HG03342 (cell line): Measurements from ENCODE around the gene PDILT.

Source experiments
- ATAC-seq: cut with Tn5 transposase; IDR thresholded peaks from one replicate; pipeline ENCODE4 v1.9.1; 2021; ENCODE audit warnings: mild to moderate bottlenecking, moderate library complexity; ENCODE audit not compliant: unreplicated experiment

PDILT gene

GRCh38 chr16:20402651-20403050 is 1.9 kb downstream of the PDILT start:
- ATAC-seq = no peak

DNA sequence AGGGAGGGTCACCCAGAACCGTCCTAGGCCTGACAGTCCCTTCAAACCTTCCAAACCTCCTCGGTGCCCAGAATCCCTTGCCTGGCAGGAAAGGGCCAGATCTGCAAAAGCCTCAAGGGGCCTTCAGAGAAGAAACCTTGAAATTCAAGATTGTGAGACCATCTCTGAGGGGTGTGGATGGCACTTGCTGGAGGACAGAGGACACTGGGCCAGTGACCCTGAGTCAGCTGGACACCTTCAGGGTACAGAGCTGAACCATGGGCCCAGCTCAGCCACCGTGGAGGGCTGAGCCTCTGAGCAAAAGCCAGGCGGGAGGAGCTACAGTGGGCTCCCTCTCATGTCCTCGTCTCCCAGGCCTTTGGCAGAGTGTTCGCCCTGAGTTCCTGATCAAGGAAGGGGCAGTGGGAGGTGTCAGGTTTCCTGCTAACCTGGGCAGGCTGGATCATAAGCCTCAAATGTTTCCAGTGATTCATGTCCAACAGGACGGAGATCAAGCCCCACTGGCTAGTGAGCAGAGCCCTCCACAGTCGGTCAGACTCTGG is 3.0 kb downstream of the PDILT start:
- ATAC-seq = no peak

GRCh38 chr16:20401066-20401465 is 3.5 kb downstream of the PDILT start:
- no peak for ATAC-seq

DNA sequence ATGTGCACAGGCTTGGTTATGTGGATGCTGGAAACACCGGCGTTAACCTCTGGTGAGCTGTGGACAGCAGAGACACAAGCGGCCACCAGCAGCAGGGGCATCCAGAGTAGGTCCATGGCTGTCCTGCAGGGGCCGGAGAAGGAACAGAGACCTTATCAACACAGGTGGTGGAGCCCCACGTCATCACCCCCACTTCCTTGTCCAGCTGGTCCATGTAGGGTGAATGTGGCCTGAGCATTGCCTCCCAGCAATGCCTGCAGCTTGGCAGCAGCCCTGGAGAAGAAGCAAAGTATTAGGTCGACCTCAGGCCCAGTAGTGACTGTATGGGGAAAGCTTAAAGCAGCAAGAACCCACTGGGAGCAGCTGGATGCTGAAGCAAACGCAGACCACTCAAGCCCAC is 5.4 kb downstream of the PDILT start:
- ATAC-seq = no peak

- ATAC-seq = no peak
Observed at GRCh38 chr16:20398603-20399002, 5.9 kb downstream of the PDILT start.

DNA sequence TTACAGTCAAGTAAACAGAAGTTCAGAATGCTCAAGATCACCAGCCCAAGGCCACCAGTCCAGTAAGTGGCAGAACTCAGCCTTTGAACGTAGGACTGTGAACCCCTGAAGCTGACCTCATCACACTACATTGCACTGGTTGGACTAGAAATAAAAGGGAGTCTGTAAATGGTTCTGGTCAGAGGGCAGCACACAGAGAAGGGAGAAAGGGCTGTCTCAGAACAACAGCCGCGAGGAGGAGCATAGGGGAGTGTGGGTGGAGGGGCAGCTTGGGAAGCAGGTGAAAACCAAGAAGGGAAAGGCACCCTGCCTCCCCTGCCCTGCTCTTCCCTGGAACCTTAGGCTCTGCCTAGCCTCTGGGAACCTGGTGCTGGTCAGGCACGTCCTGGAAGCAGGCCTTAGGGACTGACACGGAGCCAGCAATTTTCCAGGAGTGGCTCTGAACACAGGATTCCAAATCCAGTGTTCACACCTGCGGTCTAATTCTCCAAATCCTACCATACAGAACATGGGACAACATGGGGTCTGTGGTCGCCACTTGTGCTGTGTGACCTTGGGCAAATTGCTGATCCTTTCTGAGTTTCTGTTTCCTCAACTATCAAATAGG is 7.0 kb downstream of the PDILT start:
- no peak for ATAC-seq

- ATAC-seq = no peak
Observed at GRCh38 chr16:20396846-20397467, 7.6 kb downstream of the PDILT start.

GRCh38 chr16:20395946-20396345 is 8.6 kb downstream of the PDILT start:
- no peak for ATAC-seq

GRCh38 chr16:20393801-20394577 is 10.5 kb downstream of the PDILT start:
- no peak for ATAC-seq

- ATAC-seq = no peak
Observed at GRCh38 chr16:20391045-20391444, 13.5 kb downstream of the PDILT start.

DNA sequence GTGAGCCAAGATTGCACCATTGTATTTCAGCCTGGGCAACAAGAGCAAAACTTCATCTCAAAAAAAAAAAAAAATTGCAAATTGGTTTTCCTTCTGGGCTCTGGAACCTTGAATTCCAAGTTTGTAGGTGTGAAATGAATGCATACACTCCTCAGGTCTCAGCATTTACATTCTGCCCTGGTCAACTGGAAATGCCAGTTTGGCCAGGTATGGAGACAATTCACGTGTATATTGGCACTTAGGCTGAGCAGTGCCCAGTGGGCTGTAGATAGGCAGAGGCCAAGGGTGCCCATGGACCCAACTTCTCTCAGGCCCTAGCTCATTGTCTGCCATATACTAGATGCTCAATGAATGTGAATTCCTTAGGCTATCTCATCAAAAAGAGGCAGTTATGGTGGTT is 15.7 kb downstream of the PDILT start:
- ATAC-seq = no peak

- ATAC-seq = no peak
Observed at GRCh38 chr16:20387978-20388377, 16.6 kb downstream of the PDILT start.

GRCh38 chr16:20385844-20386832 is 18.4 kb downstream of the PDILT start:
- no peak for ATAC-seq

DNA sequence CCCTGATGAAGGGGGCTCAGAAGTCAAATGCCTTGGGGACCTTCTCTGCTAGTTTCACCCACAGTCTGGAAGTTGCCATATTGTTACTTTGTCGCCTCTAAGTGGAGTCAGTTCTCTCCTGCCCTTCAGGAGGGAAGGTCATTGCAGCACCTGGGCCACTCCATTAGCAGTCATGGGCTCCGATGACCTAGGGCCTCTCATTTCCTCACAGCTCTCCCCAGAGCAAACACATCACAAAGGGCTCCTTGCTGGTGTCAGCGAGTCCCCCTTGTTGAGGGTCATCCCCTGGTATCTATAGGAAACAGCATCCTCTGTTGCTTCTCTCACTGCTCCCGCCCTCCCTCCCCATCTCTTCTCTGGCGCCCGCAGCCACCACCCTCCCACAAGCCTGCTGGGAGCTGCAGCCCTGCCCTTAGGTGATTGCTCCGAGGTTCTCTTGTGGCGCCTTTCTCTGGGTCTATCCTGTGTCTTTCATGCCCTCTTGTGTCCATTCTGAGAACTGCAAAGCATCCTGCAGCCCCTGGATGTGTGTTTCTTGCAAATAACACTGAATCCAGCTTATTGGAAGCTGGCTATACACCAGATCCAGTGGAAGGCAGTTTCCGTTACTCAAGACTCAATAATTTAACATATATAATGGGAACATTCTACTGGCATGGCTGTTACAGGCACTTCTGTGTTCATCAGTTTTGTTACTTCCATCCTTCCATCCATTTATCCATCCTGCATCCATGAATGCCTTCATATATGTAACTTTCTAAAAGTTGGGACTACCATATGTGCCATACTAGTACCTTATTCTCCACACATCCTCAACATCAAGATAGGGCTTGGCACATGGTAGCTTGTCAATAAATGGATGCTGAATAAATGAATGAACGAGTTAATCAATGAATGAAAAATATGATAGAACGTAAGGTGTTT is 21.2 kb downstream of the PDILT start:
- no peak for ATAC-seq

DNA sequence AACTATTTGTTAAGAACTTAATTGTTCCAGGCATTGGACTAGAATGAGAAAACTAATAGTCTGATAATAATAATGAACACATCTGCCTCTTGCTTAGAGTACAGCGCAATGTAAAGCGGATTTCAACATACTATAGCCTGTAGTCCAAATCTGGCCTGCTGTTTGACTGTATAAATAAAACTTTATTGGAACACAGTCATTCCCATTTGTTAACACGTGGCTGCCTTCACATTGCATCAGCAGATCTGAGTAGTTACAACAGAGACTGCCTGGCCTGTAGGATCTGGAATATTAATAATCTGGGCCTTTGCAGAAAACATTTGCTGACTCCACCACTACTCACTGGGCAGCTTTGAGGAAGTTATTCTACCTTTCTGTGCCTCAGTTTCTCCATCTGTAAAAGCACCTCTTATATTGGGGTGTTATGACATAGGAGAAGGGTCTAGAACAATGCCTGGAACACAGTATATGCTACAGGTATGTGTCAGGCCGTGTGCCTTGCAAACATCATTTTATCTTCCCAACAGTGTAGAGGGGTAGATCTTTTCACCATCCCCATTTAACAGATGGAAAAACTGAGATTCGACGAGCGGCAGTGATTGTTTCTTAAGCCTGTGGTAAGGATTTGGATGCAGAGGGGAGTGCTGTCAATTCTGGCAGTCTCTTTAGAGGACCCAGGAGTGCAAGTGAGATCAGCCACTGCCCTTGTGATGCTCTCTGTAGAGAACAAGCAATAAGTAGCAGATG is 22.2 kb downstream of the PDILT start:
- no peak for ATAC-seq

GRCh38 chr16:20380782-20381181 is 23.8 kb downstream of the PDILT start:
- no peak for ATAC-seq

DNA sequence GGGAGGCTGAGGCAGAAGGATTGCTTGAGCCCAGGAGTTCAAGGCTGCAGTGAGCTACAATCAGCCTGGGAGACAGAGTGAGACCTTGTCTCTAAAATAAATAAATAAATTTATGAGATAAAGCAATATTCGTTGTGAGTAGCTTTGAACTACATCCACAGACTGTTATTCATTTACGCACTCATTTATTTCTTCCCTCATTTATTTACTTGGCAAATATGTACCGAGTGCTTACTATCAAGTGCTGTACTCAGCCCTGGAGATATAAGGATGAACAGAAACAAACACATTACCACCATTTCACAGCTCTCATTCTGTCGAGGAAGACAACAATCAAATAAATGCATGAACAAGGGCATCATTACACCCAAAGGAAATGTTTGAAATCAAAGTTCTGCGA is 27.4 kb downstream of the PDILT start:
- ATAC-seq = no peak

DNA sequence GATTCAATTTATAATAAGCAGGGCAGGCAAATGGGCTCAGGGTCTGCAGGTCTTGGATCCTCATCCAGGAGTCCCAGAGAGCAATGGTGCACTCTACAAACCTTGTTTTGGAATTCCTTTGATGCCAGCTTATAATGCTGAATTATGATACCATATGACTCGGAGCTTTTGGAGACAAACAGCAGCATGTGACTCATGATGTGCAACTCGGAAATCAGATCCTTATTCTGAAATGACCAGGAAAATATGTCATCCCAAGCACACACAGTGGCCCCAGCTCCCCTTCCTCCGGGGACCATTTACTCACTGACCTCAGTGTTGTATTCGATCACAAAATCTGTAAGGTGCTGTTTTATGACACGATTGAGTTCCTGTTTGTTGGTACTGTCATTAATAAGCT is 31.8 kb downstream of the PDILT start:
- no peak for ATAC-seq

- no peak for ATAC-seq
Observed at GRCh38 chr16:20369452-20370054, 35.0 kb downstream of the PDILT start.
